Suprapubic skin (tissue), 4 donors: Measurements from ENCODE around the gene HYAL2. TPM values are rescaled to one million over a fixed set of nuclear protein-coding genes. Genes with fewer than 3 reads are reported as not detected.

ENCODE experiments used
- DNase-seq, 2 donors: peaks; one replicate each; pipeline ENCODE4 v3.0.0-alpha.2; 2019; ENCODE audit warnings: low spot score in 2 of 2
- H3K27ac ChIP-seq: fragments of 200-600 bp; sonication (generic); one replicate; pipeline ENCODE4 v1.5.1; 2019
- H3K27me3 ChIP-seq: fragments of 200-600 bp; sonication (generic); one replicate; pipeline ENCODE4 v1.5.1; 2019
- H3K36me3 ChIP-seq: fragments of 200-600 bp; sonication (generic); one replicate; pipeline ENCODE4 v1.5.1; 2019
- H3K4me1 ChIP-seq: fragments of 200-600 bp; sonication (generic); one replicate; pipeline ENCODE4 v1.5.1; 2019
- H3K4me3 ChIP-seq: fragments of 200-600 bp; sonication (generic); one replicate; pipeline ENCODE4 v1.5.1; 2019; ENCODE audit warnings: mild to moderate bottlenecking
- H3K9me3 ChIP-seq: fragments of 200-600 bp; sonication (generic); one replicate; pipeline ENCODE4 v1.5.1; 2019
- CTCF ChIP-seq, 2 donors: fragments of 200-600 bp in 1 of 2; fragments of 450-650 bp in 1 of 2; sonication (generic) in 1 of 2; IDR thresholded peaks; one replicate each; pipeline ENCODE4 v1.5.1; 2016 to 2019; ENCODE audit warnings: antibody characterized with exemption in 2 of 2, mild to moderate bottlenecking in 1 of 2, moderate library complexity in 1 of 2
- EP300 ChIP-seq: sonication (generic); formaldehyde crosslinking; IDR thresholded peaks from one replicate; pipeline ENCODE4 v1.6.1; 2017; ENCODE audit warnings: antibody characterized with exemption
- POLR2A ChIP-seq, 2 donors: fragments of 450-650 bp; IDR thresholded peaks; one replicate each; pipeline ENCODE4 v1.6.1; 2017; ENCODE audit warnings: antibody characterized with exemption in 2 of 2, mild to moderate bottlenecking in 2 of 2, moderate library complexity in 2 of 2
- POLR2AphosphoS5 ChIP-seq, 3 donors: sonication (generic); formaldehyde crosslinking; IDR thresholded peaks; one replicate each; pipeline ENCODE4 v1.6.1; 2017; ENCODE audit warnings: antibody characterized with exemption in 3 of 3
- WGBS: methylation state at CpG from one replicate; pipeline ENCODE4 v1.1.5; 2018; 5-methylcytosine and 5-hydroxymethylcytosine counted together
- total RNA-seq, 4 donors: library from RNA; depleted of rRNA; stranded (reverse); fragments of >200 nt; gene quantifications; one replicate each; pipeline ENCODE4 v1.1.0, GENCODE V29; 2016

HYAL2 gene
- total RNA-seq, 4 donors from 2014 or later, result 47.7 to 87.0 (median 80.3) TPM

DNA sequence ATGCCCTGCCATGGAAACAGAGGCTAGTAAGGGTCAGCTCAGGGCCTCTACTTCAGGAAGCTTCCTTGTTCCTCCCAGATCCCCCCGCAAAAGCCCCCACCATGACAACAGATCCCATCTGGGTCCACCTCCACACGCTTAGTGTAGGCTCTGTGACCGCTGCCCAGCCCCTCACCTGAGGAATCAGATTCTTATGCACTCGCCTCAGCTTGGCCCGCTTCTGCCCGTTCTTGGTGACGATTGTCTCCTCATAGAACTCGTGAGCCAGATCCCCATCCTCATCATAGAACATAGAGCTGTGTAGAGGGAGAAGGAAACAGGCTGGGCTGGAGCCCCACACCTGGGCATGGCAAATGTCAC lies 3.6 kb upstream of the HYAL2 start:
- no peak for DNase-seq
- WGBS, result 98% methylated on average over 8 of the region's 8 CpGs
- peaks cover 33% of the 10 kb centered on the region for H3K36me3 ChIP-seq
- H3K27me3 ChIP-seq, result no peaks in the 10 kb centered on the region
- H3K9me3 ChIP-seq, result no peaks in the 10 kb centered on the region
- TF ChIP-seq POLR2A (IDR thresholded peaks at IDR 0.05), result no peak
- no peak for TF ChIP-seq POLR2AphosphoS5 (IDR thresholded peaks at IDR 0.05)
- H3K4me1 ChIP-seq, result peaks cover 61% of the 10 kb centered on the region
- no peak overlapping the region for H3K4me3 ChIP-seq
- H3K27ac ChIP-seq, result no peak overlapping the region

- TF ChIP-seq POLR2A (IDR thresholded peaks at IDR 0.05), result no peak
- TF ChIP-seq POLR2AphosphoS5 (IDR thresholded peaks at IDR 0.05), result no peak
- no peak for TF ChIP-seq EP300
- no peak for TF ChIP-seq CTCF (IDR thresholded peaks at IDR 0.05)
- Histone ChIP-seq H3K27me3 (no peaks in the 10 kb centered on the region), H3K9me3 (no peaks in the 10 kb centered on the region), H3K27ac (no peak overlapping the region), H3K4me3 (no peak overlapping the region), H3K36me3 (peaks cover 27% of the 10 kb centered on the region), H3K4me1 (peaks cover 62% of the 10 kb centered on the region)
- no peak for DNase-seq
- WGBS, result 84% methylated on average over 11 of the region's 11 CpGs
Observed at GRCh38 chr3:50325497-50326181, 3.1 kb upstream of the HYAL2 start.

DNA sequence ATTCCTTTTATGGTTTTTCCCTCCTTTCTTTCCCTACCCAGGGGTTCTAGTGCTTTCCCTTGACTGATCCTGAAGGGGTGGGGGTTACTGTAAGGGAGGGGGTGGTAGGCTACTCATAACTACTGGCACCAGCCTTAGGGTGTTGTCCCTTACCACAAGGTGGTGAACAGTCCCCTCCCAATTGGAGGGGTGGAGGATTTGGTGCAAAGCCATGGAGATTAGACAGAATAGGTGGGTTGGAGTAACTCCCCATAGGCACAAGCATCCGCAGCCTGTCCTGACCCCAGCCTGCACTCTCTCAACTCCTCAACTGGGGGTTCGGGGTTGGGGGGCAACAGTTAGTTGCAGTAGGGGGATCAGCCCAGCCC lies 2.6 kb upstream of the HYAL2 start:
- H3K27ac ChIP-seq, result no peak overlapping the region
- no peaks in the 10 kb centered on the region for H3K9me3 ChIP-seq
- no peak overlapping the region for H3K4me3 ChIP-seq
- WGBS, result 57% methylated on average over 2 of the region's 2 CpGs
- H3K36me3 ChIP-seq, result peaks cover 22% of the 10 kb centered on the region
- peaks cover 68% of the 10 kb centered on the region for H3K4me1 ChIP-seq
- TF ChIP-seq POLR2AphosphoS5 (IDR thresholded peaks at IDR 0.05) (no peak), POLR2A (IDR thresholded peaks at IDR 0.05) (no peak), EP300 (no peak), CTCF (IDR thresholded peaks at IDR 0.05) (no peak)
- no peak for DNase-seq
- no peaks in the 10 kb centered on the region for H3K27me3 ChIP-seq

DNA sequence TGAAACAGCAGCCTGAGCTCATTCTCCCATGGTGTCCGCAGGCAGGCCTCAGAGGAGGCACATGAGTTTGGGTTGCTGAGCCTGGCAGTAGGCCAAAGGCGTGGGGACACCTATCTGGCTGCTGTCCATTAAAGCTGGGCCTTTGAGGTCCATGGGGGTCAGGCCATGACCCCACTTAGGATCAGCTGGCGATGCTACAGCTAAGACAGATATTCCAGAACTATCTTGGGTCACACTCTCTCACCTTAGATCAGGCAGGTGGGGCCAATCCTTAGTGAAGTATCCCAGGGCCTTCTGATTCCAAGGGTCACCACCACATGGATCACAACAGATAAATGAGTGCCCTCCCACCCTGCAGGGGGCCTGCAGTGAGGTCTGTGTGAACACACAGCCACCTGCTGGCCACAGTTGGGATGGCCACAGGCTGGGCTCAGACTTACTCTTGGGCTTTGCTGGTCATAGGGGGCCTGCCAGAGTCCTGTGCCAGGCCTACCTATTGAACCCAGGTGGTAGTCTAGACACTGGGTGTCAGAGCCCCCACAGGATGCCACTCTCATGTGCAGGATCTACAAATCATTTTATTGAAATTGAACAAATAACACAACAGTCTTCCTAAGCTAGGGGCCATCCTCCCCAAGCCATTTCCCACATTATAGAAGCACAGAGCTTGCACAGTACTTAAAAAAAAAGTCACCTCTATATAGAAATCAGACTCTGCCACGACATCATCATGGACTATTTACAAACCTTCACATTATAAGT lies 2.0 kb upstream of the HYAL2 start:
- H3K27ac ChIP-seq, result peak overlapping the region; percentile 96
- no peaks in the 10 kb centered on the region for H3K9me3 ChIP-seq
- H3K27me3 ChIP-seq, result no peaks in the 10 kb centered on the region
- peak in 1 of 2 donors; percentile 82 for DNase-seq
- TF ChIP-seq POLR2AphosphoS5 (IDR thresholded peaks at IDR 0.05), result no peak
- no peak for TF ChIP-seq POLR2A (IDR thresholded peaks at IDR 0.05)
- peak; percentile 66 to 89 for TF ChIP-seq CTCF (IDR thresholded peaks at IDR 0.05)
- no peak for TF ChIP-seq EP300
- peaks cover 74% of the 10 kb centered on the region for H3K4me1 ChIP-seq
- no peak overlapping the region for H3K4me3 ChIP-seq
- H3K36me3 ChIP-seq, result peaks cover 20% of the 10 kb centered on the region
- 12% methylated on average over 1 of the region's 4 CpGs for WGBS

DNA sequence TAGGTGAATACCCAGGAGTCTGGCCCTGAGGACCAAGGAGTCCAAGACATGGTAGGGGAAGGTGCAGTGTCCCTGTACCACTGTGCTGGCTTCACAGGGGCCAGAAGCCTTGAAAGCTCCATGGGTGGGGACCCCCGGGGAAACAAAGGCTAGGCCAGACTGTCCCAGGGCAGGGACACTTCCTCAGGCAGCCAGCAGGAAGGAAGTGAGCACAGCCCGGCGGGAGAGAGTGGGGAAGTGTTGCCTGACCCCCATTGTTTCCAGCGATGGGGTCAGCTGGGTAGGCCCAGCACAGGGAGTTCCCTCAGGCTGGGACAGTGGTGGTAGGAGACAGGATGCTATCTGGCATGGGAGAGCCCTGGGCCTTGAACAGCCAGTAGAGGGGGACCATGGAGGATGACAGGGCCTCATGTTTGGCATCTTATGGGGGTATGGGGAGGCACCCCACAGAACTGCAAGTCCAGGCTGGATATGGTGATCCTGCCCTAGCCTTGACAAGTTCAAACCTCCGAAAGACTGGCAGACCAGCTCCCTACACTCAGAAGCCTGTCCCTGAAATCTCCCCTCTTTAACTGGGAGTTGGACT lies 1.2 kb upstream of the HYAL2 start:
- Histone ChIP-seq H3K4me1 (peaks cover 78% of the 10 kb centered on the region), H3K9me3 (no peaks in the 10 kb centered on the region), H3K4me3 (no peak overlapping the region), H3K27me3 (no peaks in the 10 kb centered on the region), H3K36me3 (peaks cover 21% of the 10 kb centered on the region), H3K27ac (peak overlapping the region; percentile 96)
- no peak for DNase-seq
- TF ChIP-seq POLR2AphosphoS5 (IDR thresholded peaks at IDR 0.05) (peak in 1 of 3 donors; percentile 72), POLR2A (IDR thresholded peaks at IDR 0.05) (no peak), CTCF (IDR thresholded peaks at IDR 0.05) (no peak)
- WGBS, result 58% methylated on average over 5 of the region's 5 CpGs
